HS-5 (cell line): ENCODE data around the gene CTF1.

Source experiments
- DNase-seq: peaks from one replicate; pipeline ENCODE4 v3.0.0-alpha.2; 2012; ENCODE audit warnings: low read depth

Gene CTF1

DNA sequence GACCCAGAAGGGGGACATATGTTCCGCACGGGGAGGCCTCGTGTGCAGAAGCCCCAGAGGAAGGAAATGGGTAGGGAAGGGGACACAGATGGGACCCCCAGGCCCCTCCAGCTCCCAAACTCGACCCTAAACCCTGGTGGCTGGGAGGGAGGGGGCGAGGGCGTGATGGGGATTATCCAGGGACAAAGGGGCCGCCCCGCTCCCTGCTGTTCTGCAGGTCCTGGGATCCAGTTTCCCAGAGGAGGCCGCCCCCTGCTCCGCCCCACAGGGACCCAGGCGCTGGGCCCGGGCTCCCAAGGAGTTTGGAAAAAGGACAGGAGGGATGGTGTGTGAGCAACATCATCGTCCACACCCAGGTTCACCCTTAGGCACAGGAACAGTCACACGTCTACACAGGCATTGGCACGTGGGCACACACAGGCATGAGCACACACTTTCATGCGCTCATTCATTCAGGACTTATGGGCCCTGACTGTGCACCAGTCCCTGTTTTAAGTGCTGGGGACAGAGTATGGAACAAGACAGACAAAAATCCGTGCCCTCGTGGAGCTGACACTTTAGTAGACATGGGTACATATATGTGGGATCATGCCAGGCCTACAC is 14.1 kb downstream of the CTF1 start:
- no peak for DNase-seq

DNA sequence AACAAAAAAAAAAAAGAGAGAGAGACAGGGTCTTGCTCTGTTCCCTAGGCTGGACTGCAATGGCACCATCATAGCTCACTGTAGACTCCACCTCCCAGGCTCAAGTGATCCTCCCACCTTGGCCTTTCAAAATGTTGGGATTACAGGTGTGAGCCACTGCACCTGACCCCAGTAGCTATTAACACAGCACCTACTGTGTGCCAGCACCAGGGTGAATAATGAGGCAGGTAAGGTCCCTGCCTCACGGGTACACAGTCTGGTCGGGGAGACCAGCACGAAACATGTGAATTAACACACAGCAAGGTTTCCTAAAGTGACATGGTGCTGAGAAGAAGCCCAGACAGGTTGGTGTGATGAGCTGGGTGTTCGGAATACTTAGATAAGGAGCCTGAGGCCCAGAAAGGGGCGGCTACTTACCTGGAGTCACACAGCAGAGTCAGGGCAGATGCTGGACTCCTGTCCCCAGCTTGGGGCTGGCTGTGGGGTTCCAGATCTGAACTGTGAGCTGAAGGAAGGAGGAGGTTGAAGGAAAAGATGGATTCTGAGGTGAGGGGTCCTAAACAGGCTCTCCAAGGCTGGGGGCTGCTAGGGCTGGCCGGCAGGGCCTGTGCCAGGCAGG is 16.5 kb downstream of the CTF1 start:
- no peak for DNase-seq

- no peak for DNase-seq
Observed at GRCh38 chr16:30914830-30915229, 18.4 kb downstream of the CTF1 start.

- no peak for DNase-seq
Observed at GRCh38 chr16:30918614-30919013, 22.2 kb downstream of the CTF1 start.

DNA sequence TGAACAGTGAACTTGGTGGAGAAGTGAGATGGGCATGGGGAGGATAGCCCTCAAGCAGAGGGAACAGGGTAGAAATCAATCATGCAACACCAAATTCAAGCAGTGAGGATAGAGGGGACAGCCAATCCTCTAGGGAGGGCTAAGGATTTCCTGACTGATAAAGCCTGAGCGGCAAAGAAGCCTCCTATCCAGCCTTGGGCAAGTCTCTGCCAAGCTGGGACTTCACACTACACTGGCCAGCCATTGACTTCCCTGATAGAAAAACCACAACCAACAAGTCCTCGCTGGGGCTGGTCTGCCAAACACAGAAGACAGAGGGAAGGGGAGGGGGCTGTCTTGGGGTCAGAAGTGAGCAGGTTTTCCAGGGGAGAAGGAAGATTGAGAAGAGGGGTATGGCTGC is 24.5 kb downstream of the CTF1 start:
- no peak for DNase-seq

- DNase-seq = no peak
Observed at GRCh38 chr16:30921459-30921747, 25.0 kb downstream of the CTF1 start.

- peak; percentile 45 for DNase-seq
Observed at GRCh38 chr16:30921748-30922419, 25.5 kb downstream of the CTF1 start.

GRCh38 chr16:30922420-30922959 is 26.1 kb downstream of the CTF1 start:
- DNase-seq = peak; percentile 98

DNA sequence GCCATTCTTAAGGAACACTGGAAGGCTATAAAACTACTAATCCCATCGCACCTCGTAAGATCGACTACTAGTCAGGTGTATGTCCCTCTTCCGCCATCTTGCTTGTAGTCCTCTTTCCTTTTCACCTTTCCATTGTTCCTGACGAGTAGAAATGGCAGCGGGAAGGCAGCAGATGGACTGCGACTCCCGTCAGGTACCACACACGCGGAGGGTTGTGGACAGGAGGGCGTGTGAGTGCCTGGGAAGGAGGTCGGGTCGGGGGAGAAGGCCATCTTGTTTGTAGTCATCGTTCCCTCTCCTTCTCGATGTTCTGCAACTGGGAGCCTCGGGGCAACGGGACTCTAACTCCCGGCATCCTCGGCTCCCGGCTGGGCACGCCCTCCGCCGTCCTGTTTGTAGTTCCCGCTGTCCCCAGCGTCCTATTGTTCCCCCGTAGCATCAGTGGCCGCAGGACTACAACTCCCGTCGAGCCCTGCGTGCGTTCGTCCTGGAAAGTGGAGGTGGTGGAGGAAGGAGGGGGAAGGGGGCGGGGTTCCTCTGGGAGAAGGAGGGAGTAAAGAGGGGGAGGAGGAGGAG is 26.6 kb downstream of the CTF1 start:
- DNase-seq = peak; percentile 98

- DNase-seq = no peak
Observed at GRCh38 chr16:30923554-30924075, 27.2 kb downstream of the CTF1 start, which contains the start of gene FBXL19. TSS of gene FBXL19 (plus strand) at chr16:30923572. CDS start at chr16:30925755, 2,183 bp downstream.

DNA sequence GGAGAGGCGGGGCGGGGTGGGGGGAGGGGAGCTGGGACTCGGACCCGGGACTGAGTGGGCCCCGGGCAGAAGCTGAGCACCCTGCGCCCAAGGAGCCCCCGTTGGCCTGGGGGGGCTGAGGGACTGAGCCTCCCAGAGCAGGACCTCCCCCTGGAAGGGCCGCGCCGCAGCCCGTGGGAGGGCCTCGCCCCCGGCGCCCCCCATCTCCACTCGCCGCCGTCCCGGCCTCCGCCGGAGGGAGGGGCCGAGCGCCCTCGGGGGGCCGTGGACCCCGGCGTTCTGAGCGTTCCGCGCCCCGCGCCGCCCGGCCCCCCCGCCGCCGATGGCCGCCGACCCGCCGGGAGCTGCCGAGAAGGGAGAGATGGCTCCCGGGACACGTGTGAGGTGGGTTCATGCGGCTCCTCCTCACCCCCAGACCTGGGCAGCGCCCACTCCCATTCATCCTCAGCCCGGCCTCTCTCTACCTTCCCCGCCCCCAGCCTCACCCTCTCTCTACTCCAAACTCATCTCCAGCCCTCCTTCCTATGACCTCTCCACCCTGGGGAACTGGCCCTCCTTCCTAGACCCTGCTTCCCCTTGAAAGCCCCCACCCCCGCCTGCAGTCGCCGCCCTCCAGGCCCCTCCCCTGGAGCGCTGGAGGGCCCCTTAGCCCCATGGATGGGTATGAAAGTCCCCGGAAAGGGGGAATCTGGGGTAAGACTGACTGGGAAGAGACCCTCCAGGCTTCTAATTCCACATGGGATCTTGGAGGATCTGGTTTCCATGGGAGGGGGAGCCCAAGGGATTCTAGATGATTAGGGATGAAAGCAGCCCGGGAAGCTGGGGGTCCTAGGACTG is 27.9 kb downstream of the CTF1 start:
- no peak for DNase-seq

- DNase-seq = no peak
Observed at GRCh38 chr16:30924913-30925631, 28.7 kb downstream of the CTF1 start.

DNA sequence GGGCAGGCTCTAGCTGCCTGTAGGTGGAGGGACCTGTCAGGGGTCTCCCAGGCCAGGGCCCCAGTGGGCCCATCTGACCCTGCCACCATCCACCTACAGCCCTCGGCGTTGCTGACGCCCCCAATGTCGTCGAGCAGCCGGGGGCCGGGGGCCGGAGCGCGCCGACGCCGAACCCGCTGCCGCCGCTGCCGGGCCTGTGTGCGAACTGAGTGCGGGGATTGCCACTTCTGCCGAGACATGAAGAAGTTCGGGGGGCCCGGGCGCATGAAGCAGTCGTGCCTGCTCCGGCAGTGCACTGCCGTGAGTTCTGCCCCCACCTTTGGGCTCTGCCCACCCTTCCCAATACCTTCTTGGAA is 29.2 kb downstream of the CTF1 start:
- no peak for DNase-seq

DNA sequence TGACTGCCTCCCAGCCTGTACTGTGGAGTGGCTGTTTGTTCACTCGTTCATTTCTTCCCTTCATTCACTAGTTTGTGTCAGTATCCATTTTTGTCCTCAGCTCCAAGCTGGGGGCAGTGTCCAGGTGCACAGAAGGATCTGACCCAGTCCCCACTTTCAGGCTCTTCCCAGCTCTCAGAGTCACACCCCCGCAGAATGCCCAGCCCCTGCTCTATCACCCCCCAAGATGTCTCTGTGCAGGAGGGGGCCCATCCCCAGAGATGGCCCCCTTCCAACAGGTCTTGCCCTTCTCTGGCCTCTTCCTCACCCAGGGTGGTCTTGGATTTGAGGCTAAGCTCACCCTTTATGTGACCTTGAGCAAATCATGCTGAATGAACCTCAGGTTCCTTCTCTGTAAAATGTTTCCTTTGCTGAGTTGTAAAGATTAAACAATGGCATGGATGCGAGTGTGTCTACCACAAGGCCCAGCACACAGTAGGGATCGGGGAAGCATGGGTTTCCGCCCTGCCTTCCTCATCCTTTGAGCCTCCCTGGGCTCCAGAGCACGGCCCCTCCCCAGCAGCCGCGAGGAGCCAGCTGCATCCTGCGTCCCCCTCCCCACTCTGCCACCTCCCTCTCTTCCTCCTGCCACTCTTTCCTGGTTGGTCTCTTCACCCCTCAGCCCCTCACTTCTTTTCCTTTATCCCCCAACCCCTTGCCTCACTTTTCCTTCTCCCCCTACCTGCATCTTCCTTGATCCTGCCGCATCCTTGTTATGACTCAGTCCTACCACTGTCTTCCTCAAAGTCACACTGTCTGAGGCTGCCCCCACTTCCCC is 29.8 kb downstream of the CTF1 start:
- no peak for DNase-seq

DNA sequence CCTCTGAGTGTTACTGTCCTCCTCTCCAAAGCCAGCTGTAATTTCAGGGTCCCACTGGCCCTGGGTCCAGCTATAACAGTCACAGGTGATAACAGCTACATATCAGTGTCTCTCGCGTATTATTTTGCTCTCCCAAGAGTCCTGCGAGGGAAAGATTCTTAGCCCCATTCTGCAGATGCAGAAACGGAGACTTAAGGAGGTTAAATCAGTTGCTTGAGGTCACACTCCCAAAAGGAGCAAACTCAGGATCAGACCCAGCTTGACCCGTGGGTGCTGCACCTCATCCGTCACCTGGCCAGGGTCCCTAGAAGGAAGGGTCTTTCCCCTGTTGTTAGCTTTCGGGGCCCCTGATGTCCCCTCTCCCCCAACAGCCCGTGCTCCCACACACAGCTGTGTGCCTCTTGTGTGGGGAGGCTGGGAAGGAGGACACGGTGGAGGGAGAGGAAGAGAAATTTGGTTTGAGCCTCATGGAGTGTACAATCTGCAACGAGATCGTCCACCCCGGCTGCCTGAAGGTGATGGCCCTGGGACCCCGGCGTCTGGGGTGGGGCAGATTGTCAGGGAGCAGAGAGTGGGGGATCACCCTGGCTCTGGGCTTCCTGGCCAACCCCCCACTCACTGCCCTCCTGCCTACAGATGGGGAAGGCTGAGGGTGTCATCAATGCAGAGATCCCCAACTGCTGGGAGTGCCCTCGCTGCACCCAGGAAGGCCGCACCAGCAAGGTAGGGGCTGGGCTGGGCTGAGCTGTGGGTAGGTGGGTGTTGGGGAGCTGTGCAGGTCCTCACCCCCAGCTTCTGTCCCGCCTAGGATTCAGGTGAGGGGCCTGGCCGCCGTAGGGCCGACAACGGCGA is 30.7 kb downstream of the CTF1 start:
- DNase-seq = no peak

DNA sequence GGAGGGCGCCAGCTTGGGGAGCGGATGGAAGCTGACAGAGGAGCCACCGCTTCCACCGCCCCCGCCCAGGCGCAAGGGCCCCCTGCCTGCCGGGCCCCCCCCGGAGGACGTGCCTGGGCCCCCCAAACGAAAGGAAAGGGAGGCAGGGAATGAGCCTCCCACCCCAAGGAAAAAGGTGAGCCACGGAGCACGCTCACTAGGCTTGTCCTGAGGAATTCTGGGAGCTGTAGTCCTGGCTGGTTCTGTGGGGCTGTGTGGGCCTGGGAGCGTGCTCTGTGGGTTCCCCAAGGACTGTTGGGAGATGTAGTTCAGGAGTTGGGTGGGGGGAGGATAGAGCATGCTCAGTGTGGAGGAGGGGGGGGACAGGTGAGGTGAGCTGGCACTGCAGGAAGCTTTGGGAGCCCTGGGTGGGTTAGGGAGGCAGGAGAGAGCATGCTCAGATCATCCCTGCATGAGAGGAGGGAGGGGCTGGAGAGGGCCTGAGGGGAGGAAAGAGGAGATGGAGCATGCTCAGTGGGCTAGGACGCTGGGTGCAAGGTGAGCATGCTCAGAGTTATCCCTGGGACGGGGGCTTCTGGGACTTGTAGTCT is 31.5 kb downstream of the CTF1 start:
- no peak for DNase-seq

GRCh38 chr16:30928390-30928789 is 32.0 kb downstream of the CTF1 start:
- no peak for DNase-seq

- DNase-seq = no peak
Observed at GRCh38 chr16:30929167-30929566, 32.8 kb downstream of the CTF1 start.

GRCh38 chr16:30930160-30930571 is 33.8 kb downstream of the CTF1 start:
- no peak for DNase-seq
